Prostate gland (tissue), 2 donors: ENCODE measurements around the gene CHADL. TPM values are rescaled to one million over a fixed set of nuclear protein-coding genes. Genes with fewer than 3 reads are reported as not detected.

Source experiments
- DNase-seq: peaks from one replicate; pipeline ENCODE4 v3.0.0-alpha.2; 2019; ENCODE audit warnings: low spot score
- H3K27ac ChIP-seq, 2 donors: fragments of 200-600 bp; sonication (generic); 2 replicates each; pipeline ENCODE4 v1.5.1; 2017 to 2019
- H3K27me3 ChIP-seq: fragments of 200-600 bp; sonication (generic); replicated peaks from 2 replicates; pipeline ENCODE4 v1.5.1; 2019; ENCODE audit not compliant: insufficient read depth
- H3K36me3 ChIP-seq, 2 donors: fragments of 200-600 bp; sonication (generic); 1 replicate in 1 of 2; 2 replicates in 1 of 2; pipeline versions ENCODE4 v1.5.1 to v1.8.1; 2017 to 2019
- H3K4me1 ChIP-seq: fragments of 200-600 bp; sonication (generic); replicated peaks from 2 replicates; pipeline ENCODE4 v1.5.1; 2019
- H3K4me3 ChIP-seq, 2 donors: fragments of 200-600 bp; sonication (generic); 2 replicates each; pipeline ENCODE4 v1.5.1; 2017 to 2019
- H3K9me3 ChIP-seq: fragments of 200-600 bp; sonication (generic); 2 replicates; pipeline ENCODE4 v1.5.1; 2017
- POLR2A ChIP-seq: fragments of 450-650 bp; IDR thresholded peaks from one replicate; pipeline ENCODE4 v1.6.1; 2016; ENCODE audit warnings: antibody characterized with exemption, mild to moderate bottlenecking
- POLR2AphosphoS5 ChIP-seq: sonication (generic); formaldehyde crosslinking; IDR thresholded peaks from one replicate; pipeline ENCODE4 v1.6.1; 2017; ENCODE audit warnings: antibody characterized with exemption
- WGBS: methylation state at CpG from one replicate; pipeline ENCODE4 v1.1.5; 2018; 5-methylcytosine and 5-hydroxymethylcytosine counted together
- intact Hi-C: fragments of 100-400 bp; cut with DNase I; formaldehyde crosslinking; loops from one replicate; pipeline ENCODE4 v1.14.2; 2022
- total RNA-seq, 2 donors: library from RNA; depleted of rRNA; stranded (reverse); fragments of >200 nt; gene quantifications; one replicate each; pipeline ENCODE4 v1.1.0, GENCODE V29; 2016
- TF ChIP-seq, protein P1 (sequence below), 4 experiments: fragments of 200-600 bp in 2 of 4; fragments of 450-650 bp in 2 of 4; sonication (generic) in 2 of 4; IDR thresholded peaks; 1 replicate in 3 of 4; 2 replicates in 1 of 4; pipeline ENCODE4 v1.5.1; 2016 to 2019; ENCODE audit warnings: antibody characterized with exemption in 4 of 4, mild to moderate bottlenecking in 2 of 4, moderate library complexity in 2 of 4

The CHADL gene
- total RNA-seq, 2 donors from 2014 or later = 8.2 to 19.0 TPM

GRCh38 chr22:41229215-41229614, 11.5 kb downstream of the CHADL start:
- intact Hi-C loops = no loop called here
- no peaks in the 10 kb centered on the region for H3K27me3 ChIP-seq

GRCh38 chr22:41226723-41227655, 13.7 kb downstream of the CHADL start:
- no peak overlapping the region for H3K4me3 ChIP-seq
- H3K9me3 ChIP-seq = no peaks in the 10 kb centered on the region
- H3K36me3 ChIP-seq = peaks cover 5 to 23% of the 10 kb centered on the region in 2 donors
- intact Hi-C loops = no loop called here
- H3K27me3 ChIP-seq = no peaks in the 10 kb centered on the region
- H3K27ac ChIP-seq = no peak overlapping the region
- WGBS = 88% methylated on average over 26 of the region's 26 CpGs
- TF ChIP-seq POLR2AphosphoS5 (no peak), POLR2A (no peak)
- TF ChIP-seq, protein P1, sequence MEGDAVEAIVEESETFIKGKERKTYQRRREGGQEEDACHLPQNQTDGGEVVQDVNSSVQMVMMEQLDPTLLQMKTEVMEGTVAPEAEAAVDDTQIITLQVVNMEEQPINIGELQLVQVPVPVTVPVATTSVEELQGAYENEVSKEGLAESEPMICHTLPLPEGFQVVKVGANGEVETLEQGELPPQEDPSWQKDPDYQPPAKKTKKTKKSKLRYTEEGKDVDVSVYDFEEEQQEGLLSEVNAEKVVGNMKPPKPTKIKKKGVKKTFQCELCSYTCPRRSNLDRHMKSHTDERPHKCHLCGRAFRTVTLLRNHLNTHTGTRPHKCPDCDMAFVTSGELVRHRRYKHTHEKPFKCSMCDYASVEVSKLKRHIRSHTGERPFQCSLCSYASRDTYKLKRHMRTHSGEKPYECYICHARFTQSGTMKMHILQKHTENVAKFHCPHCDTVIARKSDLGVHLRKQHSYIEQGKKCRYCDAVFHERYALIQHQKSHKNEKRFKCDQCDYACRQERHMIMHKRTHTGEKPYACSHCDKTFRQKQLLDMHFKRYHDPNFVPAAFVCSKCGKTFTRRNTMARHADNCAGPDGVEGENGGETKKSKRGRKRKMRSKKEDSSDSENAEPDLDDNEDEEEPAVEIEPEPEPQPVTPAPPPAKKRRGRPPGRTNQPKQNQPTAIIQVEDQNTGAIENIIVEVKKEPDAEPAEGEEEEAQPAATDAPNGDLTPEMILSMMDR (IDR thresholded peaks at IDR 0.05) = no peak
- DNase-seq = no peak
- no peaks in the 10 kb centered on the region for H3K4me1 ChIP-seq

More at GRCh38 chr22:41229215-41229614, 11.5 kb downstream of the CHADL start:
- Histone ChIP-seq H3K9me3 (no peaks in the 10 kb centered on the region), H3K36me3 (peaks cover 5 to 23% of the 10 kb centered on the region in 2 donors), H3K4me3 (no peak overlapping the region), H3K27ac (no peak overlapping the region), H3K4me1 (no peaks in the 10 kb centered on the region)
- 84% methylated on average over 6 of the region's 6 CpGs for WGBS
- DNase-seq = no peak
- TF ChIP-seq, protein P1 (IDR thresholded peaks at IDR 0.05) = no peak
- TF ChIP-seq POLR2A (no peak), POLR2AphosphoS5 (no peak)

DNA sequence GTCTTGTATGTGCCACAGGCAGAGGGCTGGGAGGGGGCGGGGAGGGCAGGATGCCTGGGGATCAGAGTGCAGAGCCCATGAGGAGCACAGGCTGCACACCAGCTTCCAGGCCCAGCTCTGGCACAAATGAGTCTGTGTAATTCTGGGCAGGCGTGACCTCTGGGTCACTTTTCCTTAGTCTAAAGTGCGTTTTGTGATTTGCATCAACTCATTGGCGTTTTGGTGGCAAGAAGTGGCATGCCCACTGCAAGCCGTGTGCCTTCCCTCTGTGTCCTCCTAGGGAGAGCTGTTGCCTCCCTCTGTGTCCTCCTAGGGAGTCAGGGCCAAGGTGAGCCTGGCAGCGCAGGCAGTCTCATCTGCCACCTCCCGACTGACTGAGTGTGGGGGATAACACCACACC, 17.2 kb downstream of the CHADL start:
- no peak overlapping the region for H3K4me3 ChIP-seq
- TF ChIP-seq POLR2AphosphoS5 (no peak), POLR2A (no peak)
- TF ChIP-seq, protein P1 (IDR thresholded peaks at IDR 0.05) = no peak
- WGBS = 78% methylated on average over 7 of the region's 7 CpGs
- H3K4me1 ChIP-seq = no peaks in the 10 kb centered on the region
- intact Hi-C loops = no loop called here
- H3K36me3 ChIP-seq = peaks cover 9 to 23% of the 10 kb centered on the region in 2 donors
- H3K27me3 ChIP-seq = no peaks in the 10 kb centered on the region
- DNase-seq = no peak
- H3K27ac ChIP-seq = no peak overlapping the region
- H3K9me3 ChIP-seq = no peaks in the 10 kb centered on the region

DNA sequence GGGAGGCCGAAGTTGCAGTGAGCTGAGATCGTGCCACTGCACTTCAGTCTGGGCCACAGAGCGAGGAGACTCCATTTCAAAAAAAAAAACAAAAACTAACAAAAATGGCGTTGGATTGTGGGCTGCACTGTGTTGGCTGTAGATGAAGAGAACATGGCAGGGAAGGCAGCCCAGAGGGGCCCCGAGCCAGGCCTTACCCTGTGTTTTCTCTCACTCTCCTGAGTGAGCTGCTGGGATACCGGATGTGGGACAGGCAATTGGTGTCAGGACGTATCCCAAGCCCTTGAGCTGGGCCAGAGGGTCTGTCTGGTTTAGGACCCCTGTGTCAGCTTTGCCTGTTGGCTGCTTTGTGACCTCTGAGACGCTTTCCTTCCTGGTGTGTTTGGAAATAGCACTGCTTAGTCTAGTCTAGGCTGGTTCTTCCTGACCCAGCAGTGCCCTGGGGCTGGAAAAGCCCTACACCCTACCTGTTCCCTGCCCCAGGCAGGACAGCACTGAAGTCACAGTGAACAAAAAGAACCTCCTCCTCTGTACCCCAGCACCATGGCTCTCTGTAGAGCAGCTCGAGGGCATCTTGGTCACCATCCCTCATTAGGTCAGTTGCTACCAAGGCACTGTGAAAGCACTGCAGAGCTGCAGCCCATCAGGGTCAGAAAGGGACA, 17.8 kb downstream of the CHADL start:
- Histone ChIP-seq H3K4me3 (no peak overlapping the region), H3K36me3 (peaks cover 5 to 20% of the 10 kb centered on the region in 2 donors), H3K4me1 (no peaks in the 10 kb centered on the region), H3K9me3 (no peaks in the 10 kb centered on the region), H3K27ac (no peak overlapping the region), H3K27me3 (no peaks in the 10 kb centered on the region)
- DNase-seq = no peak
- TF ChIP-seq POLR2AphosphoS5 (no peak), POLR2A (no peak)
- TF ChIP-seq, protein P1 (IDR thresholded peaks at IDR 0.05) = no peak
- intact Hi-C loops = no loop called here
- WGBS = 91% methylated on average over 9 of the region's 9 CpGs
